OCI-LY3 (cell line): ENCODE results near the gene NAV2.

ENCODE experiments used
- H2AFZ ChIP-seq: fragments of 200-600, 300-600 bp; shearing (Covaris generic); 2 replicates; pipeline ENCODE4 v1.6.0; 2014; ENCODE audit warnings: antibody characterized with exemption, low read depth, low read length
- H3K27ac ChIP-seq: fragments of 200-600, 300-600 bp; sonication (generic); 2 replicates; pipeline ENCODE4 v1.5.1; 2014; ENCODE audit warnings: mild to moderate bottlenecking, low read length, moderate library complexity, mixed read lengths
- H3K27me3 ChIP-seq: fragments of 200-600, 300-600 bp; sonication (generic); 2 replicates; pipeline ENCODE4 v1.6.1; 2014; ENCODE audit warnings: low read depth, low read length, mixed read lengths
- H3K36me3 ChIP-seq: fragments of 200-600, 300-600 bp; sonication (generic); replicated peaks from 2 replicates; pipeline ENCODE3; 2014; ENCODE audit warnings: low read depth, low read length, mixed read lengths
- H3K4me1 ChIP-seq: fragments of 300-600, 200-600 bp; sonication (generic); 2 replicates; pipeline ENCODE4 v1.6.1; 2014; ENCODE audit warnings: low read length, mixed read lengths
- H3K4me2 ChIP-seq: fragments of 200-600, 300-600 bp; sonication (generic); 2 replicates; pipeline ENCODE4 v1.6.1; 2014; ENCODE audit warnings: low read length, mixed read lengths
- H3K4me3 ChIP-seq: fragments of 300-600, 200-600 bp; sonication (generic); 2 replicates; pipeline ENCODE4 v1.5.1; 2014; ENCODE audit warnings: antibody characterized with exemption, mild to moderate bottlenecking, low read length, moderate library complexity
- H3K79me2 ChIP-seq: fragments of 300-600, 200-600 bp; shearing (Covaris generic); 2 replicates; pipeline ENCODE4 v1.6.1; 2014; ENCODE audit warnings: mild to moderate bottlenecking, low read length, mixed read lengths
- H3K9ac ChIP-seq: fragments of 300-600, 200-600 bp; shearing (Covaris generic); 2 replicates; pipeline ENCODE4 v1.6.0; 2014; ENCODE audit warnings: mild to moderate bottlenecking, low read length, moderate library complexity
- H3K9me3 ChIP-seq: fragments of 200-600, 300-600 bp; shearing (Covaris generic); 2 replicates; pipeline ENCODE4 v1.6.1; 2014; ENCODE audit warnings: low read length, mixed read lengths; ENCODE audit not compliant: insufficient read depth
- H4K20me1 ChIP-seq: fragments of 200-600, 300-600 bp; sonication (generic); 2 replicates; pipeline ENCODE4 v1.6.1; 2016; ENCODE audit warnings: low read length, mixed read lengths; ENCODE audit not compliant: insufficient read depth
- CTCF ChIP-seq: fragments of 200-600, 300-600 bp; sonication (generic); IDR thresholded peaks from 2 replicates; pipeline ENCODE4 v1.5.1; 2014; ENCODE audit warnings: antibody characterized with exemption, low read length, low read depth
- EZH2phosphoT487 ChIP-seq: fragments of 200-600 bp; shearing (Covaris generic); IDR thresholded peaks from 2 replicates; pipeline ENCODE4 v1.6.1; 2018; ENCODE audit warnings: antibody characterized with exemption, mixed run types, low read depth

The NAV2 gene

GRCh38 chr11:20109731-20110445 lies 397.3 kb downstream of the NAV2 start:
- no peaks in the 10 kb centered on the region for H3K9me3 ChIP-seq
- no peak overlapping the region for H2AFZ ChIP-seq
- no peak overlapping the region for H3K9ac ChIP-seq
- H3K27ac ChIP-seq, result no peak overlapping the region
- TF ChIP-seq CTCF, result no peak
- TF ChIP-seq EZH2phosphoT487, result no peak
- H3K4me3 ChIP-seq, result no peak overlapping the region
- peaks cover 22% of the 10 kb centered on the region; the same call in 1 of the 2 replicates for H3K27me3 ChIP-seq
- peaks cover 15% of the 10 kb centered on the region for H3K4me1 ChIP-seq
- no peaks in the 10 kb centered on the region for H3K36me3 ChIP-seq
- no peaks in the 10 kb centered on the region for H3K79me2 ChIP-seq
- H3K4me2 ChIP-seq, result no peak overlapping the region
- H4K20me1 ChIP-seq, result no peaks in the 10 kb centered on the region

- no peak overlapping the region for H3K4me3 ChIP-seq
- H3K27me3 ChIP-seq, result peaks cover 17% of the 10 kb centered on the region; the same call in 1 of the 2 replicates
- H3K9me3 ChIP-seq, result no peaks in the 10 kb centered on the region
- H3K27ac ChIP-seq, result no peak overlapping the region
- peak overlapping the region; percentile 42; the same call in 1 of the 2 replicates for H3K4me2 ChIP-seq
- TF ChIP-seq EZH2phosphoT487, result no peak
- TF ChIP-seq CTCF, result peak; percentile 92
- H3K79me2 ChIP-seq, result no peaks in the 10 kb centered on the region
- H3K9ac ChIP-seq, result no peak overlapping the region
- peaks cover 15% of the 10 kb centered on the region for H3K4me1 ChIP-seq
- H4K20me1 ChIP-seq, result no peaks in the 10 kb centered on the region
- no peaks in the 10 kb centered on the region for H3K36me3 ChIP-seq
- no peak overlapping the region for H2AFZ ChIP-seq
Observed at GRCh38 chr11:20110908-20111669, 398.5 kb downstream of the NAV2 start.

GRCh38 chr11:20111871-20112270 lies 399.2 kb downstream of the NAV2 start:
- TF ChIP-seq CTCF (no peak), EZH2phosphoT487 (no peak)

GRCh38 chr11:20112291-20113148 lies 399.9 kb downstream of the NAV2 start:
- H3K4me3 ChIP-seq, result no peak overlapping the region
- H3K36me3 ChIP-seq, result no peaks in the 10 kb centered on the region
- H2AFZ ChIP-seq, result no peak overlapping the region
- H3K9me3 ChIP-seq, result no peaks in the 10 kb centered on the region
- H3K79me2 ChIP-seq, result no peaks in the 10 kb centered on the region
- H3K9ac ChIP-seq, result no peak overlapping the region
- H4K20me1 ChIP-seq, result no peaks in the 10 kb centered on the region
- peaks cover 15% of the 10 kb centered on the region for H3K4me1 ChIP-seq
- peak overlapping the region; percentile 26 for H3K4me2 ChIP-seq
- TF ChIP-seq CTCF (no peak), EZH2phosphoT487 (no peak)
- H3K27me3 ChIP-seq, result peaks cover 17% of the 10 kb centered on the region; the same call in 1 of the 2 replicates
- no peak overlapping the region for H3K27ac ChIP-seq

More at GRCh38 chr11:20111871-20112270, 399.2 kb downstream of the NAV2 start:
- Histone ChIP-seq H3K4me3 (no peak overlapping the region), H3K4me2 (no peak overlapping the region), H3K36me3 (no peaks in the 10 kb centered on the region), H3K4me1 (peaks cover 15% of the 10 kb centered on the region), H3K27ac (no peak overlapping the region), H3K79me2 (no peaks in the 10 kb centered on the region), H3K27me3 (peaks cover 17% of the 10 kb centered on the region; the same call in 1 of the 2 replicates), H2AFZ (no peak overlapping the region), H3K9me3 (no peaks in the 10 kb centered on the region), H4K20me1 (no peaks in the 10 kb centered on the region), H3K9ac (no peak overlapping the region)
